Erythroblast (primary cell): ENCODE measurements around the gene CHAF1A.

Source experiments
- DNase-seq, 2 experiments: peaks; one replicate each; lab custom pipeline; 2025; lab: John Stamatoyannopoulos, UW
- GATA1 ChIP-seq: IDR thresholded peaks from 2 replicates; pipeline ENCODE4 v1.6.1; 2011; ENCODE audit warnings: low read depth, mild to moderate bottlenecking, control low read depth, low read length, moderate library complexity
- POLR2A ChIP-seq: IDR thresholded peaks from 2 replicates; pipeline ENCODE4 v1.6.1; 2011; ENCODE audit warnings: mild to moderate bottlenecking, low read length

The CHAF1A gene

GRCh38 chr19:4361152-4362046, 41.0 kb upstream of the CHAF1A start:
- TF ChIP-seq POLR2A: no peak
- no peak for TF ChIP-seq GATA1
- DNase-seq: no peak

- DNase-seq: no peak
- TF ChIP-seq GATA1 (no peak), POLR2A (no peak)
These were observed 40.2 kb upstream of the CHAF1A start for GRCh38 chr19:4362101-4362828.

- TF ChIP-seq GATA1 (no peak), POLR2A (no peak)
- DNase-seq: no peak
These were observed 39.5 kb upstream of the CHAF1A start for GRCh38 chr19:4362831-4363545.

- TF ChIP-seq POLR2A: peak; percentile 19
- TF ChIP-seq GATA1: no peak
- no peak for DNase-seq
These were observed 38.7 kb upstream of the CHAF1A start for GRCh38 chr19:4363571-4364304.

- TF ChIP-seq GATA1 (no peak), POLR2A (no peak)
- no peak for DNase-seq
These were observed 37.1 kb upstream of the CHAF1A start for GRCh38 chr19:4365341-4365740.

- no peak for DNase-seq
- TF ChIP-seq GATA1 (no peak), POLR2A (no peak)
These were observed 36.4 kb upstream of the CHAF1A start for GRCh38 chr19:4365791-4366665.

- no peak for DNase-seq
- TF ChIP-seq POLR2A: no peak
- no peak for TF ChIP-seq GATA1
These were observed 35.6 kb upstream of the CHAF1A start for GRCh38 chr19:4366666-4367335.

- TF ChIP-seq GATA1: no peak
- no peak for TF ChIP-seq POLR2A
- DNase-seq: no peak
These were observed 35.1 kb upstream of the CHAF1A start for GRCh38 chr19:4367336-4367723.

GRCh38 chr19:4367781-4368127, 34.7 kb upstream of the CHAF1A start:
- DNase-seq: peak in 1 of 2 experiments; percentile 54
- TF ChIP-seq POLR2A: no peak
- TF ChIP-seq GATA1: no peak

- DNase-seq: no peak
- TF ChIP-seq POLR2A: no peak
- no peak for TF ChIP-seq GATA1
These were observed 34.2 kb upstream of the CHAF1A start for GRCh38 chr19:4368128-4368820.

GRCh38 chr19:4369109-4369887, 33.1 kb upstream of the CHAF1A start:
- no peak for TF ChIP-seq GATA1
- TF ChIP-seq POLR2A: no peak
- peak in 1 of 2 experiments; percentile 53 for DNase-seq
